WTC11 (cell line): ENCODE data around the gene PLXDC1. TPM values are rescaled to one million over a fixed set of nuclear protein-coding genes. Genes with fewer than 3 reads are reported as not detected.
A peak's percentile ranks its signal among the peaks of the same experiment; 100 is the strongest.

Source experiments
- ATAC-seq: fragments of 200-7000 bp; cut with Tn5 transposase; 2 replicates; pipeline ENCODE4 v1.10.0; 2021; ENCODE audit warnings: mild to moderate bottlenecking, moderate library complexity
- CTCF ChIA-PET: fragments of 300-600 bp; sonication (Branson Sonifier 250); formaldehyde crosslinking; loops from one replicate; lab custom pipeline; 2021; ENCODE audit warnings: antibody characterized with exemption; lab: Charles Lee
- POLR2A ChIA-PET: fragments of 350-600 bp; sonication (Branson Sonifier 250); formaldehyde crosslinking; loops from one replicate; lab custom pipeline; 2021; ENCODE audit warnings: antibody characterized with exemption; lab: Charles Lee
- DNase-seq: peaks from one replicate; pipeline ENCODE4 v3.0.0; 2021; ENCODE audit warnings: low spot score
- H3K27ac Mint-ChIP-seq: 2 replicates; pipeline ENCODE4 v1.8.0; 2021; ENCODE audit warnings: mixed read lengths
- H3K27me3 Mint-ChIP-seq: 2 replicates; pipeline ENCODE4 v1.8.0; 2021; ENCODE audit warnings: low read depth, mild to moderate bottlenecking, moderate library complexity, mixed read lengths
- H3K36me3 Mint-ChIP-seq: 2 replicates; pipeline ENCODE4 v1.8.0; 2021; ENCODE audit warnings: mixed read lengths
- H3K4me1 Mint-ChIP-seq: 2 replicates; pipeline ENCODE4 v1.8.0; 2022; ENCODE audit warnings: mixed read lengths
- H3K4me3 Mint-ChIP-seq: 2 replicates; pipeline ENCODE4 v1.8.0; 2021; ENCODE audit warnings: mild to moderate bottlenecking, moderate library complexity, mixed read lengths
- H3K9me3 Mint-ChIP-seq: 2 replicates; pipeline ENCODE4 v1.8.0; 2021; ENCODE audit warnings: mixed read lengths
- CREM ChIP-seq: sonication (generic); formaldehyde crosslinking; IDR thresholded peaks from 2 replicates; pipeline ENCODE4 v1.8.1; 2022; ENCODE audit warnings: mild to moderate bottlenecking, missing genetic modification reagents, moderate library complexity
- EMX1 ChIP-seq: fragments of 250-450 bp; sonication (Bioruptor Pico); IDR thresholded peaks from 2 replicates; pipeline ENCODE4 v1.8.0; 2021; ENCODE audit warnings: mild to moderate bottlenecking
- SMAD4 ChIP-seq: sonication (generic); formaldehyde crosslinking; IDR thresholded peaks from 2 replicates; pipeline ENCODE4 v1.8.0; 2022; ENCODE audit warnings: mild to moderate bottlenecking, missing genetic modification reagents
- TEAD4 ChIP-seq: sonication (generic); formaldehyde crosslinking; IDR thresholded peaks from 2 replicates; pipeline ENCODE4 v1.8.0; 2022; ENCODE audit warnings: mild to moderate bottlenecking, missing genetic modification reagents
- ZNF121 ChIP-seq: sonication (generic); formaldehyde crosslinking; IDR thresholded peaks from 2 replicates; pipeline ENCODE4 v1.8.0; 2023; ENCODE audit warnings: missing genetic modification reagents
- total RNA-seq: library from RNA; stranded (reverse); gene quantifications from 3 replicates; pipeline ENCODE4 v1.2.3, GENCODE V29; 2021
- TF ChIP-seq, protein P1 (sequence below): fragments of 250-450 bp; sonication (Bioruptor Pico); IDR thresholded peaks from 2 replicates; pipeline ENCODE4 v1.9.0; 2021; ENCODE audit warnings: mild to moderate bottlenecking
- TF ChIP-seq, protein P2 (sequence below): fragments of 250-450 bp; sonication (Bioruptor Pico); IDR thresholded peaks from 2 replicates; pipeline ENCODE4 v1.9.0; 2021; ENCODE audit warnings: mild to moderate bottlenecking, borderline replicate concordance
- TF ChIP-seq, protein P3 (sequence below): sonication (generic); formaldehyde crosslinking; IDR thresholded peaks from 2 replicates; pipeline ENCODE4 v1.8.0; 2022; ENCODE audit warnings: mild to moderate bottlenecking, missing genetic modification reagents
- TF ChIP-seq, protein P4 (sequence below): sonication (generic); formaldehyde crosslinking; IDR thresholded peaks from 2 replicates; pipeline ENCODE4 v1.8.1; 2022; ENCODE audit warnings: mild to moderate bottlenecking, moderate library complexity, missing genetic modification reagents
- TF ChIP-seq, protein P5 (sequence below): sonication (generic); formaldehyde crosslinking; IDR thresholded peaks from 2 replicates; pipeline ENCODE4 v1.8.0; 2023; ENCODE audit warnings: mild to moderate bottlenecking, missing genetic modification reagents
- TF ChIP-seq, protein P6 (sequence below): sonication (generic); formaldehyde crosslinking; IDR thresholded peaks from 2 replicates; pipeline ENCODE4 v1.8.1; 2023; ENCODE audit warnings: mild to moderate bottlenecking, missing genetic modification reagents, borderline replicate concordance
- TF ChIP-seq, protein P7 (sequence below): fragments of 250-450 bp; sonication (Bioruptor Pico); conservative IDR thresholded peaks from 2 replicates; pipeline ENCODE4 v1.9.0; 2021; ENCODE audit warnings: mild to moderate bottlenecking

The PLXDC1 gene
- total RNA-seq, 1 experiment from 2014 or later, result 5.4 TPM

DNA sequence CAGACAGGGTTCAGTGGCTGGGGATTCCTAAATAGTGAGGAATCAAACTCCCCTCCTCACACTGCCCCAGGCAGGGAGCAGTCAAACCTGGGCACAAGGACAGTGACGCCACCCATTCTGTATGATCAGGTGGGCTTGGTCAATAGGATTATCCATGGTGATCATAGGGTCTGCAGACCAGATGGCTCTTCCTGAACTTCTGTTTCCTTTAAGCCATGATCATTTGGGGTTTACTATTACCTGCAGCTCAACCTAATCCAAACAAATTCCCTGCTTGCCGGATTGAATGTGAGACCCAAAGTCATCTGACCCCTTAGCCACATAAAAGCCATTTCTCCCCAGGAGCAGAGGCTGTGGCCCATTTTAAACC, 54.3 kb downstream of the PLXDC1 start (continued):
- TF ChIP-seq, protein P1, sequence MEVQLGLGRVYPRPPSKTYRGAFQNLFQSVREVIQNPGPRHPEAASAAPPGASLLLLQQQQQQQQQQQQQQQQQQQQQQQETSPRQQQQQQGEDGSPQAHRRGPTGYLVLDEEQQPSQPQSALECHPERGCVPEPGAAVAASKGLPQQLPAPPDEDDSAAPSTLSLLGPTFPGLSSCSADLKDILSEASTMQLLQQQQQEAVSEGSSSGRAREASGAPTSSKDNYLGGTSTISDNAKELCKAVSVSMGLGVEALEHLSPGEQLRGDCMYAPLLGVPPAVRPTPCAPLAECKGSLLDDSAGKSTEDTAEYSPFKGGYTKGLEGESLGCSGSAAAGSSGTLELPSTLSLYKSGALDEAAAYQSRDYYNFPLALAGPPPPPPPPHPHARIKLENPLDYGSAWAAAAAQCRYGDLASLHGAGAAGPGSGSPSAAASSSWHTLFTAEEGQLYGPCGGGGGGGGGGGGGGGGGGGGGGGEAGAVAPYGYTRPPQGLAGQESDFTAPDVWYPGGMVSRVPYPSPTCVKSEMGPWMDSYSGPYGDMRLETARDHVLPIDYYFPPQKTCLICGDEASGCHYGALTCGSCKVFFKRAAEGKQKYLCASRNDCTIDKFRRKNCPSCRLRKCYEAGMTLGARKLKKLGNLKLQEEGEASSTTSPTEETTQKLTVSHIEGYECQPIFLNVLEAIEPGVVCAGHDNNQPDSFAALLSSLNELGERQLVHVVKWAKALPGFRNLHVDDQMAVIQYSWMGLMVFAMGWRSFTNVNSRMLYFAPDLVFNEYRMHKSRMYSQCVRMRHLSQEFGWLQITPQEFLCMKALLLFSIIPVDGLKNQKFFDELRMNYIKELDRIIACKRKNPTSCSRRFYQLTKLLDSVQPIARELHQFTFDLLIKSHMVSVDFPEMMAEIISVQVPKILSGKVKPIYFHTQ (CRISPR knock-in tag), result no peak
- TF ChIP-seq, protein P2, sequence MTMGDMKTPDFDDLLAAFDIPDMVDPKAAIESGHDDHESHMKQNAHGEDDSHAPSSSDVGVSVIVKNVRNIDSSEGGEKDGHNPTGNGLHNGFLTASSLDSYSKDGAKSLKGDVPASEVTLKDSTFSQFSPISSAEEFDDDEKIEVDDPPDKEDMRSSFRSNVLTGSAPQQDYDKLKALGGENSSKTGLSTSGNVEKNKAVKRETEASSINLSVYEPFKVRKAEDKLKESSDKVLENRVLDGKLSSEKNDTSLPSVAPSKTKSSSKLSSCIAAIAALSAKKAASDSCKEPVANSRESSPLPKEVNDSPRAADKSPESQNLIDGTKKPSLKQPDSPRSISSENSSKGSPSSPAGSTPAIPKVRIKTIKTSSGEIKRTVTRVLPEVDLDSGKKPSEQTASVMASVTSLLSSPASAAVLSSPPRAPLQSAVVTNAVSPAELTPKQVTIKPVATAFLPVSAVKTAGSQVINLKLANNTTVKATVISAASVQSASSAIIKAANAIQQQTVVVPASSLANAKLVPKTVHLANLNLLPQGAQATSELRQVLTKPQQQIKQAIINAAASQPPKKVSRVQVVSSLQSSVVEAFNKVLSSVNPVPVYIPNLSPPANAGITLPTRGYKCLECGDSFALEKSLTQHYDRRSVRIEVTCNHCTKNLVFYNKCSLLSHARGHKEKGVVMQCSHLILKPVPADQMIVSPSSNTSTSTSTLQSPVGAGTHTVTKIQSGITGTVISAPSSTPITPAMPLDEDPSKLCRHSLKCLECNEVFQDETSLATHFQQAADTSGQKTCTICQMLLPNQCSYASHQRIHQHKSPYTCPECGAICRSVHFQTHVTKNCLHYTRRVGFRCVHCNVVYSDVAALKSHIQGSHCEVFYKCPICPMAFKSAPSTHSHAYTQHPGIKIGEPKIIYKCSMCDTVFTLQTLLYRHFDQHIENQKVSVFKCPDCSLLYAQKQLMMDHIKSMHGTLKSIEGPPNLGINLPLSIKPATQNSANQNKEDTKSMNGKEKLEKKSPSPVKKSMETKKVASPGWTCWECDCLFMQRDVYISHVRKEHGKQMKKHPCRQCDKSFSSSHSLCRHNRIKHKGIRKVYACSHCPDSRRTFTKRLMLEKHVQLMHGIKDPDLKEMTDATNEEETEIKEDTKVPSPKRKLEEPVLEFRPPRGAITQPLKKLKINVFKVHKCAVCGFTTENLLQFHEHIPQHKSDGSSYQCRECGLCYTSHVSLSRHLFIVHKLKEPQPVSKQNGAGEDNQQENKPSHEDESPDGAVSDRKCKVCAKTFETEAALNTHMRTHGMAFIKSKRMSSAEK (CRISPR knock-in tag), result no peak

DNA sequence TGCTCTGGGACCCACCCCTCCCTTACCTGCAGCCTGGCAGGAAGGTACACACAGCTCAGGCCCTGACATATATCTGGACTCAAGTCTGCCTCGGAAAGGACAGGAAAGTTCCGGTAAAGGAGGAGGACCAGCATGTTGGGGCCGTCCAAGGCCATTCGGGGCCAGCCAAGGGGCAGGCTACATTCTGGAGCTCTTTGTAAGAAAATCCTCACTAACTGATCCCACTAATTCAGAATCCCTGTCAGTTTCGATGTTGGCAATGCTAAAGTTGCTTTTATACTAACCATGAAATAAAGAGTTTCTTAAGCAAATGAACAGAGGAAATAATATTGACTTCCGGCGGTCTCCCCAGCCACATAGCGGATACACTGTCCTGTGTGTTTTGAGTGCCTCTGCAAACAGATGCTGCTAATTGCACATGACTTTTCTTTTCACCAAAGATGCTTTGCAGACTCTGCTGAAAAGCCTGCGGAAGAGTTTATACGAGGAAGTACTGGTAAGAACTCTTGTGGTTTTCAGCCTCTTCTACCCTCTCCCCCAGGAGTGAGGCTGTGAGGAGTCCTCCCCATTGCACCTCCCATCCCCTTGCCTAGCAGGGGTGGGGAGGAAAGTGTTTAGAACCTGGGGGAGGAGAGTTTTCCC, 54.8 kb downstream of the PLXDC1 start:
- ATAC-seq (no peak), DNase-seq (no peak)
- POLR2A ChIA-PET, result no interaction called here
- TF ChIP-seq CREM (CRISPR knock-in tag) (no peak), ZNF121 (CRISPR knock-in tag) (peak; percentile 49; the same call in 1 of the 2 replicates)
- Mint-ChIP-seq H3K36me3 (no peaks in the 10 kb centered on the region), H3K27me3 (no peaks in the 10 kb centered on the region; the same call in 1 of the 2 replicates), H3K4me1 (peaks cover 30% of the 10 kb centered on the region), H3K27ac (no peak overlapping the region), H3K4me3 (no peak overlapping the region), H3K9me3 (no peaks in the 10 kb centered on the region)
- CTCF ChIA-PET, result interaction anchor here (1.2 to 1.4 kb wide), 2 partner anchors 12 to 57 kb away, joined by 3 read pairs; no protein-coding TSS in a partner anchor

DNA sequence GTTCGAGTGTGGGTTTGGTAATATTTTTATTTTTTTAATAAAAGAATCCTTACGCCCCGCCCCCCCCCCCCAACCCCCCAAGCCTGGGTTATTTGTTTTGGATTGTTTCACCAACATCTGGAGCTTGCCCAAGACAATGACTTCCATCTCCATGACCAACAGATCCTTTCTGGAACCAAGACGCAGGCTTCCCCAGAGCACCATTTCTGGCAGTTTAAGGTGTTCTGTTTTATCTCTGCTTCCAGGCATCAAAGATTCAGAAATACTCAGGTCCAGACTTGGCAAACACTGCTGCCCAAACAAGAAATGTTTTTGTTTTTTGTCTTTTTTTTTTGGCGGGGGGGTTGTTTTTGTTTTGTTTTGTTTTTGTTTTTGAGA, 56.1 kb downstream of the PLXDC1 start:
- Mint-ChIP-seq H3K27ac (no peak overlapping the region), H3K27me3 (no peaks in the 10 kb centered on the region; the same call in 1 of the 2 replicates), H3K4me1 (peaks cover 30% of the 10 kb centered on the region), H3K36me3 (no peaks in the 10 kb centered on the region), H3K9me3 (no peaks in the 10 kb centered on the region), H3K4me3 (no peak overlapping the region)
- CTCF ChIA-PET, result interaction anchor here (0.6 to 1.4 kb wide), 4 partner anchors 18 to 149 kb away, joined by 3 to 4 read pairs (median 4); no protein-coding TSS in a partner anchor
- no peak for DNase-seq
- POLR2A ChIA-PET, result no interaction called here
- ATAC-seq, result no peak
- no peak for TF ChIP-seq EMX1 (CRISPR knock-in tag)
- TF ChIP-seq, protein P3, sequence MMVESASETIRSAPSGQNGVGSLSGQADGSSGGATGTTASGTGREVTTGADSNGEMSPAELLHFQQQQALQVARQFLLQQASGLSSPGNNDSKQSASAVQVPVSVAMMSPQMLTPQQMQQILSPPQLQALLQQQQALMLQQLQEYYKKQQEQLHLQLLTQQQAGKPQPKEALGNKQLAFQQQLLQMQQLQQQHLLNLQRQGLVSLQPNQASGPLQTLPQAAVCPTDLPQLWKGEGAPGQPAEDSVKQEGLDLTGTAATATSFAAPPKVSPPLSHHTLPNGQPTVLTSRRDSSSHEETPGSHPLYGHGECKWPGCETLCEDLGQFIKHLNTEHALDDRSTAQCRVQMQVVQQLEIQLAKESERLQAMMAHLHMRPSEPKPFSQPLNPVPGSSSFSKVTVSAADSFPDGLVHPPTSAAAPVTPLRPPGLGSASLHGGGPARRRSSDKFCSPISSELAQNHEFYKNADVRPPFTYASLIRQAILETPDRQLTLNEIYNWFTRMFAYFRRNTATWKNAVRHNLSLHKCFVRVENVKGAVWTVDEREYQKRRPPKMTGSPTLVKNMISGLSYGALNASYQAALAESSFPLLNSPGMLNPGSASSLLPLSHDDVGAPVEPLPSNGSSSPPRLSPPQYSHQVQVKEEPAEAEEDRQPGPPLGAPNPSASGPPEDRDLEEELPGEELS (CRISPR knock-in tag), result no peak
- TF ChIP-seq TEAD4 (CRISPR knock-in tag), result no peak
- TF ChIP-seq, protein P4, sequence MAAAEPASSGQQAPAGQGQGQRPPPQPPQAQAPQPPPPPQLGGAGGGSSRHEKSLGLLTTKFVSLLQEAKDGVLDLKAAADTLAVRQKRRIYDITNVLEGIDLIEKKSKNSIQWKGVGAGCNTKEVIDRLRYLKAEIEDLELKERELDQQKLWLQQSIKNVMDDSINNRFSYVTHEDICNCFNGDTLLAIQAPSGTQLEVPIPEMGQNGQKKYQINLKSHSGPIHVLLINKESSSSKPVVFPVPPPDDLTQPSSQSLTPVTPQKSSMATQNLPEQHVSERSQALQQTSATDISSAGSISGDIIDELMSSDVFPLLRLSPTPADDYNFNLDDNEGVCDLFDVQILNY (CRISPR knock-in tag), result no peak
- TF ChIP-seq, protein P5, sequence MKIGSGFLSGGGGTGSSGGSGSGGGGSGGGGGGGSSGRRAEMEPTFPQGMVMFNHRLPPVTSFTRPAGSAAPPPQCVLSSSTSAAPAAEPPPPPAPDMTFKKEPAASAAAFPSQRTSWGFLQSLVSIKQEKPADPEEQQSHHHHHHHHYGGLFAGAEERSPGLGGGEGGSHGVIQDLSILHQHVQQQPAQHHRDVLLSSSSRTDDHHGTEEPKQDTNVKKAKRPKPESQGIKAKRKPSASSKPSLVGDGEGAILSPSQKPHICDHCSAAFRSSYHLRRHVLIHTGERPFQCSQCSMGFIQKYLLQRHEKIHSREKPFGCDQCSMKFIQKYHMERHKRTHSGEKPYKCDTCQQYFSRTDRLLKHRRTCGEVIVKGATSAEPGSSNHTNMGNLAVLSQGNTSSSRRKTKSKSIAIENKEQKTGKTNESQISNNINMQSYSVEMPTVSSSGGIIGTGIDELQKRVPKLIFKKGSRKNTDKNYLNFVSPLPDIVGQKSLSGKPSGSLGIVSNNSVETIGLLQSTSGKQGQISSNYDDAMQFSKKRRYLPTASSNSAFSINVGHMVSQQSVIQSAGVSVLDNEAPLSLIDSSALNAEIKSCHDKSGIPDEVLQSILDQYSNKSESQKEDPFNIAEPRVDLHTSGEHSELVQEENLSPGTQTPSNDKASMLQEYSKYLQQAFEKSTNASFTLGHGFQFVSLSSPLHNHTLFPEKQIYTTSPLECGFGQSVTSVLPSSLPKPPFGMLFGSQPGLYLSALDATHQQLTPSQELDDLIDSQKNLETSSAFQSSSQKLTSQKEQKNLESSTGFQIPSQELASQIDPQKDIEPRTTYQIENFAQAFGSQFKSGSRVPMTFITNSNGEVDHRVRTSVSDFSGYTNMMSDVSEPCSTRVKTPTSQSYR (CRISPR knock-in tag), result no peak
- no peak for TF ChIP-seq SMAD4 (CRISPR knock-in tag)
- TF ChIP-seq, protein P6, sequence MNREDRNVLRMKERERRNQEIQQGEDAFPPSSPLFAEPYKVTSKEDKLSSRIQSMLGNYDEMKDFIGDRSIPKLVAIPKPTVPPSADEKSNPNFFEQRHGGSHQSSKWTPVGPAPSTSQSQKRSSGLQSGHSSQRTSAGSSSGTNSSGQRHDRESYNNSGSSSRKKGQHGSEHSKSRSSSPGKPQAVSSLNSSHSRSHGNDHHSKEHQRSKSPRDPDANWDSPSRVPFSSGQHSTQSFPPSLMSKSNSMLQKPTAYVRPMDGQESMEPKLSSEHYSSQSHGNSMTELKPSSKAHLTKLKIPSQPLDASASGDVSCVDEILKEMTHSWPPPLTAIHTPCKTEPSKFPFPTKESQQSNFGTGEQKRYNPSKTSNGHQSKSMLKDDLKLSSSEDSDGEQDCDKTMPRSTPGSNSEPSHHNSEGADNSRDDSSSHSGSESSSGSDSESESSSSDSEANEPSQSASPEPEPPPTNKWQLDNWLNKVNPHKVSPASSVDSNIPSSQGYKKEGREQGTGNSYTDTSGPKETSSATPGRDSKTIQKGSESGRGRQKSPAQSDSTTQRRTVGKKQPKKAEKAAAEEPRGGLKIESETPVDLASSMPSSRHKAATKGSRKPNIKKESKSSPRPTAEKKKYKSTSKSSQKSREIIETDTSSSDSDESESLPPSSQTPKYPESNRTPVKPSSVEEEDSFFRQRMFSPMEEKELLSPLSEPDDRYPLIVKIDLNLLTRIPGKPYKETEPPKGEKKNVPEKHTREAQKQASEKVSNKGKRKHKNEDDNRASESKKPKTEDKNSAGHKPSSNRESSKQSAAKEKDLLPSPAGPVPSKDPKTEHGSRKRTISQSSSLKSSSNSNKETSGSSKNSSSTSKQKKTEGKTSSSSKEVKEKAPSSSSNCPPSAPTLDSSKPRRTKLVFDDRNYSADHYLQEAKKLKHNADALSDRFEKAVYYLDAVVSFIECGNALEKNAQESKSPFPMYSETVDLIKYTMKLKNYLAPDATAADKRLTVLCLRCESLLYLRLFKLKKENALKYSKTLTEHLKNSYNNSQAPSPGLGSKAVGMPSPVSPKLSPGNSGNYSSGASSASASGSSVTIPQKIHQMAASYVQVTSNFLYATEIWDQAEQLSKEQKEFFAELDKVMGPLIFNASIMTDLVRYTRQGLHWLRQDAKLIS (CRISPR knock-in tag), result no peak
- TF ChIP-seq, protein P7, sequence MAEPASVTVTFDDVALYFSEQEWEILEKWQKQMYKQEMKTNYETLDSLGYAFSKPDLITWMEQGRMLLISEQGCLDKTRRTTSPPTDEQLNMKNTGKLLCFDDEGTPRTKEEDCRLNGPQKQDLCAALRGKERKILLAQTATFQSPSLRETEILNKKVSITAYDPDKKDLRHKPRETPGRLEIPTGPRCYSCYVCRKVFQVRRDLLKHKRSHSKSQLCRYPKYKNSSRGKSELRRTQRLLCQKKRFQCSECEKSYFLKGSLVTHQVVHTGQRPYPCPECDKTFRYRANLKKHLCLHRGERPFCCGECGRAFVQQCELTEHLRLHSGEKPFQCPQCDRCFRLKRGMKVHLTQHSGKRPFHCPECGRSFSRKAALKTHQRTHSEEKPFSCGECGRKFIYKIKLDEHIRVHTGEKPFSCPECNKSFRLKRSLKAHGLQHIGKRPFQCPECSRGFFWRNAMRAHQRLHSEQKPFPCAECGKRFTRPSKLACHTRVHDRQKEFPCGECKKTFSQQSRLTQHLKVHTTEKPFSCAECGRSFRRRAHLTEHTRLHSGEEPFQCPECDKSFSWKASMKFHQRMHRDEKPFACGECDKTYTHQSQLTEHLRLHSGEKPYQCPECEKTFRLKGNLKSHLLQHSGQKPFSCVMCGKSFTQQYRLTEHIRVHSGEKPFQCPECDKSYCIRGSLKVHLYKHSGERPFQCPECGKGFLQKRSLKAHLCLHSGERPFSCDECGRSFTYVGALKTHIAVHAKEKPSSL (CRISPR knock-in tag), result no peak
